GM19025 (cell line): ENCODE data around the gene HNRNPD.
A peak's percentile ranks its signal among the peaks of the same experiment; 100 is the strongest.
"Not testable (repeated sequence)": the region's sequence is repeated elsewhere in the genome, so short reads cannot be mapped to it uniquely, and the experiment has no call there.

Source experiments
- ATAC-seq: cut with Tn5 transposase; IDR thresholded peaks from one replicate; pipeline ENCODE4 v1.9.1; 2021; ENCODE audit warnings: mild to moderate bottlenecking, low read depth, moderate library complexity; ENCODE audit not compliant: unreplicated experiment

HNRNPD gene, protein sequence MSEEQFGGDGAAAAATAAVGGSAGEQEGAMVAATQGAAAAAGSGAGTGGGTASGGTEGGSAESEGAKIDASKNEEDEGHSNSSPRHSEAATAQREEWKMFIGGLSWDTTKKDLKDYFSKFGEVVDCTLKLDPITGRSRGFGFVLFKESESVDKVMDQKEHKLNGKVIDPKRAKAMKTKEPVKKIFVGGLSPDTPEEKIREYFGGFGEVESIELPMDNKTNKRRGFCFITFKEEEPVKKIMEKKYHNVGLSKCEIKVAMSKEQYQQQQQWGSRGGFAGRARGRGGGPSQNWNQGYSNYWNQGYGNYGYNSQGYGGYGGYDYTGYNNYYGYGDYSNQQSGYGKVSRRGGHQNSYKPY

DNA sequence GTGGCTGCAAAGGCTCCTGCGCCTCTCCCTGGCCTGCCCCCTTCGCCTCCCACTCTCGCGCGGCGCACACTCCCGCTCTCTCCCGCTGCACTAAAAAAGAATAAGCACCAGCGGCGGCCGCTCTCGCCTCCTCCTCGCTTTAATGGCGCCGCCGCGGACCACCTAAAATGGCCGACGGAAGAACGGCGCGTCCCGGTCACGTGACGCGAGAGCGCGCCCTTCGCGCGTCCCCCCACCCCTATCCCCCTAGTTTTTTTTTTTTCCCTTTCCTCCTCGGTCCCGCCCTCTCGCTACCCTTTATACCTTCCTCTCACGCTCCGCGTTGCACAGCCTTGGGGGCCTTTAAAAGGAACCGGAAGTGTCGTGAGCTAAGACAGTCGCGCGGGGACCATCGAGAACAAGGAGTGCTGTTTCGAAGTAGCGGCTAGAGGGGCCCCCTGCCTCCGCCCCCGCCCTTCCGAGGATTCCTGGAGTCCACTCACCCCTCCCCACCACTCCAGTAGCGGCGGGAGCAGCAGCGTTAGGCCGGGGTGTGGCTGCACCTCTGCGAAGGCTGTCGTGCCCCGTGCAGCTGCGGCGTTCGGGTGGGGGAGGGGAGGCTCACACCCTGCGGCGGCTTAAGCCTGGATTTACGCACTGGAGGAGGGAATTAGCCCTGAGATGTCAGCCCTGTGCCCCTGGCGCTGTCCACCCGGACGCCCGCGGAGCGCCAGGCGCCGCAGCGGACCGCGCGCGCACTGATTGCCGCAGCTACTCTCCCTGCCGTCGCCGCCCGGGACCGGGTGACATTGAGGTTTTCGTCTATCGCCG lies at the start of gene HNRNPD:
Gene HNRNPD (minus strand): TSS at position 176 of the 810 bp plus-strand sequence. CDS start 313 bp downstream, outside the sequence.
- peak; percentile 91 for ATAC-seq

DNA sequence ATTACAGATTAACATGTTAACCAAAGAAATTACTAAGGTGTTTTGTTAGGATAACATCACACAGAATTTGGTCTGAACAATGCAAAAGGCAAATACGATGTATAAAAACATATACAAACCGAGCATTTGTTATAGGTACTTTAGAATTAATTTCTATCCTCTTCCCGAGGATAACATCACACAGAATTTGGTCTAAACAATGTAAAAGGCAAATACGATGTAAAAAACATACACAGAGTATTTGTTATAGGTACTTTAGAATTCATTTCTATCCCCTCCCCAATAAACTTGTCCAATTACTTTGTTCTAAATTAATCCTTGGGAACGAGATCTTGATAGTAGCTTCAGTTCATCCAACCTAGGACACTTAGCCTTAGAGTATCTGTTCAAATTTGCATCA lies 48.8 kb upstream of the HNRNPD start:
- ATAC-seq = no peak

DNA sequence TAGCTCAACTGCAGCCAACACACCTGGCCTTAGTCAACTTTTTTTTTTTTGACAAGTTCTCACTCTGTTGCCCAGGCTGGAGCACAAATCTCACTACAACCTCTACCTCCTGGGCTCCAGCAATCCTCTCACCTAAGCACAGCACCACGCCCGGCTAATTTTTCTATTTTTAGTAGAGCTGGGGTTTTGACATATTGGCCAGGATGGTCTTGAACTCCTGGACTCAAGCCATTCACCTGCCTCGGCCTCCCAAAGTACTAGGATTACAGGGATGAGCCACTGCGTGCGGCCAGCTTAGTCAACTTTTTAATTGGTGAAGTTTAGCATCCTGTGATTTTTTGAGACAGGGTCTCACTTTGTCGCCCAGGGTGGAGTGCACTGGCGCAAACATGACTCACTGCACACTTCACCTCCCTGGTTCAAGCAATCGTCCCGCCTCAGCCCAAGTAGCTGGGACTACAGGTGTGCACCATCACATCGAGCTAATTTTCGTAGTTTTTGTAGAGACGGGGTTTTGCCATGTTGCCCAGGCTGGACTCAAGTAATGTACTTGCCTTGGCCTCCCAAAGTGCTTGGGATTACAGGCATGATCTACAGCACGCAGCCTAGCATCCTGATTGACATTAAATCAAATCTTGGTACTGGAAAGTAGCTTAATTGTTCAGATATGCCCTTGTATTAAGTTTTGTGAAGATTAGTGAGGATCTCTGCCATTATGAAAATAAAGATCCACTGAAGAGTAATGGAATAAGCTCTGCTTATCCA lies 48.2 kb upstream of the HNRNPD start:
- ATAC-seq = no peak

DNA sequence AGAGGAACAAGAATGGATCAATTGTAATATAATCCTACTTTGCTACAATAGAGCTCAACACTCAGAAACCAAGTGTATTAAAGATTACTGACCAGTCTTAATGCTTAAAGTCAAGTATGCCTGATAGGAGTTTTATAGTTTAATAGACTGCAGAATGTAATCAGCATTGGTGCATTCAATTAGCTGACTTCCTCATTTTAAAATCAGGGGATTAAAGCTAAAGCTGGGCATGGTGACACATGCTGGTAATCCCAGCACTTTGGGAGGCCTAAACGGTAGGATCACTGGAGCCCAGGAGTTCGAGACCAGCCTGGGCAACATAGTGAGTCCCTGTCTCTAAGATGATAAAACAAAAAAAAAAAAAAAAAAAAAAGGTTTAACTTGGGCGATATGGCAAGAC lies 45.7 kb upstream of the HNRNPD start:
- ATAC-seq = no peak

DNA sequence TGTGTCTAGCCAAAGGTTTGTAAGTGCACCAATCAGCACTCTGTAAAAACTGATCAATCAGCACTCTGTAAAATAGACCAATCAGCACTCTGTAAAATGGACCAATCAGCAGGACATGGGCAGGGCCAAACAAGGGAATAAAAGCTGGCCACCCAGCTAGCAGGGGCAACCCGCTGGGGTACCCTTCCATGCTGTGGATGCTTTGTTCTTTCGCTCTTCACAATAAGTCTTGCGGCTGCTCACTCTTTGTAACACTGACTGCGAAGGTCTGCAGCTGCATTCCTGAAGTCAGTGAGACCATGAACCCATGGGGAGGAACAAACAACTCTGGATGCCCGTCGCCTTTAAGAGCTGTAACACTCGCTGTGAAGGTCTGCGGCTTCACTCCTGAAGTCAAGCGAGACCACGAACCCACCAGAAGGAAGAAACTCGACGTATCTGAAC lies 42.2 kb upstream of the HNRNPD start:
- ATAC-seq = no peak

DNA sequence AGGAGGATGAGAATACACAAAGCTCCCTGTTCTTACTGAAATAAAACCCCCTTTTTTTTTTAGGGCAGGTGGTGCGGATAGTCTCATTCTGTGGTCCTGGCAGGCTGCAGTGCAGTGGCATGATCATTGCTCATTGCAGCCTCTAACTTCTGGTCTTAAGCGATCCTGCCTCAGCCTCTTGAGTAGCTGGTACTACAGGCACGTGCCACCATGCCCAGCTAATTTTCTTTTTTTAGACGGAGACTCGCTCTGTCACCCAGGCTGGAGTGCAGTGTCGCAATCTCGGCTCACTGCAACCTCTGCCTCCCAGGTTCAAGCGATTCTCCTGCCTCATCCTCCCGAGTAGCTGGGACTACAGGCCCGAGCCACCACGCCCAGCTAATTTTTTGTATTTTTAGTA lies 41.3 kb upstream of the HNRNPD start:
- ATAC-seq = not testable (repeated sequence)

DNA sequence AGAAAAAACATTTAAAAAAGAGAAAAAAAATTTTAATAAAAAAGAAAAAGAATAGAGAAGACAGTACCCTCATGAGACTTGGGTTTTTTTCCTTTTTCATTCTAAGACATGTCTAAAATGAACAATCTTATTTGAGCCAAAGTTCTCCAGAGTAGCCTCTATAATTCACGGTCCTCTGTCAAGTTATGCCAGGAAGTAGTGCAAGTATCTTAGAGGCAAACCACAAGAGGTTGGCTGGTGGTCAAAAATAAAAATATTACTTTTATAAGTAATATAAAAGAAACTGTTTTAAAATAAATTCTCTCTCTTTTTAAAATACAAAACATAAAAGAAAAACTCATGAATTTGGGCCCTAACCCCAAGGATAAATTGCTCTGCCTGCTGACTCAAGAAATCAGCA lies 29.9 kb upstream of the HNRNPD start:
- ATAC-seq = no peak

DNA sequence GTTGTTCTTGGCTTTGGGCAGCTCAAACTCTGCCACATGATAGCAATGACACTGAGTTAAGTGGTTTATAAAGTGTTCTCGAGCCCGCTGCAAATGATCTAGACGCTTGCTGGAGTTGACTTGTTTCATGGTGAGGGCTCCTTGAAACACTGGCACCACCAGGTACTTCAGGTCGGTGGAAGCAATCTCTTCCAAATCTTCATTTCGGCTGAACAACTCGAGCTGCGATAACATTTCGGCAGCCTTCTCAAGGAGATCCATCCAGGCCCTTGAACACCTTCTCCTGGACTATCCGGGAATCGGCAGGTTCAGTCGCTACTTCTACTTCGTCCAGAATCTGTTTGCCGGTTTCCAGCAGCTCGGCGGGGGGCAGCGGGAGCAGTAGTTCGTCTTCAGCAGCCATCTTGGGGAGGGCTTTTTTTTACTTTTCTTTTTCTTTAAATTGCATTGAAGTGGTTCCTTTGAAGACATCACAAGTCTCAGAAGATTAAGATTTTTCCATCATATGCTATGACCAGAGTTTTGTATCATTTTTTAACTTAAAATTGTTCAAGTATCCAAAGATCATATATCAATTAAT lies 28.5 kb upstream of the HNRNPD start:
- ATAC-seq = no peak

DNA sequence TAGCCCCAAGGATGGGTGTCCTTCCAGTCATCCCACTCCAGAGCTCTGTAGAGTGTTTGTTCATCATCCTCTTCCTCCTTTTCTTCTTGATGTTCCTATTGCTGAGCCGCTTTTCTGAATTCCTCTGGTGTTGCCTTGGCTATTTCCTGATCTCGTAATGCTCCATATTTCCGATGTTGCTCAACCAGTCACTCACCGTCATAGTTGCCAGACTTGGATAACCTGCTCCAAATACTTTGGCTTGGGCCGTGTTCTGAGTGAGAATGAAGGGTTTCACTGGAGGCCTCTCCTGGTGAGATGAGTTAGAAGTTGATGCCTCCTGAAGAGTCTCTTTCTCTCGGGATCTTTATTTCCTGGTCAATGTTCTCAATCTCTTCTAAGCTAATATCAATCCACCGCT lies 27.8 kb upstream of the HNRNPD start:
- ATAC-seq = no peak

DNA sequence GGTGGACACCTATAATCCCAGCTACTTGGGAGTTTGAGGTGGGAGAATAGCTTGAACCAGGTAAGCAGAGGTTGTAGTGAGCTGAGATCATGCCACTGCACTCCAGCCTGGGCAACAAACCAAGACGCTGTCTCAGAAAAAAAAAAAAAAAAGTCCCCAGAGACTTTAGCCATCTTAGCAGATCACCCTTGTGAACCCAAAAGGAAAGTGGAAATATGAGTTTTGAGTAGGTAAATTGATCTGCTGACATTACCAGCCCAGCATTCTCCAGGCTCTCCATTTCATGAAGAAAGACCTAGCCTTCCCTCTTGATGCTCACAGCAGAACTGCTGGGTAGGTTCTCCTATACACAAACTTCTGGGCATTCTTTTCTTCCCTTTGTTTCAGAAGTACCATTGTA lies 24.5 kb upstream of the HNRNPD start:
- no peak for ATAC-seq

DNA sequence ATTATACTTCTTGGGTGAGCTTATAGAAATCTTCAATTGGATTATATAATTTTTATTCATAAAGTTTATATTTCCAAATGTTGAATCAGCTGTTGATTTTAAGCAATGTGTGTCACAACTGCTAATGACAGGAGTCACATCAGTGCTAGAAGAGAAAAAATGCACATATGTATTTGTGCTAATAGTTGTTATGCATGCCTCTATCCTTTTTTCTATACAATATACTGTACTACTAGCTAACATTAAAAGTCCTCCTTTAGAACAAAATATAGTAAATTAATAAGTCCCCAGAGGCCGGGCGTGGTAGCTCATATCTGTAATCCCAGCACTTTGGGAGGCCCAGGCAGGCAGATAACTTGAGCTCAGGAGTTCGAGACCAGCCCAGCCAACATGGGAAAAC lies 23.7 kb upstream of the HNRNPD start:
- no peak for ATAC-seq

DNA sequence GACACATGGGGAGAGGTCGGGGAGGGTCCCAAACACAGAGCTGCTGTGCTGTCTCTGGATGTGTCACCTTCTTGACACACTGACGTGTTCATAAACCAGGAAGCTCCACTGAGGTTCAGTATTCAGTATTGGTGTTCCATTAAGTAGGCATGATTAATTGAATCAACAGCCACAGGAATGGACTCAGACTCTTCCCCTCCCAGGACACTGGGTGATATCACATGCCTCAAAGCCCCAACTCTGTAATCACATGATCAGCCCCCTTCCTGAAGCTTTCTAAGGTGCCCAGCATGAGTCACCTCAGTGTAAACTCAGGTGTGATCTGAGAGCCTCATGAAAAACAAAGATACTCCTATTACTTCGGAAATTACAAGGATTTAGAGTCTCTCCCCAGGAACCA lies 21.1 kb upstream of the HNRNPD start:
- no peak for ATAC-seq

DNA sequence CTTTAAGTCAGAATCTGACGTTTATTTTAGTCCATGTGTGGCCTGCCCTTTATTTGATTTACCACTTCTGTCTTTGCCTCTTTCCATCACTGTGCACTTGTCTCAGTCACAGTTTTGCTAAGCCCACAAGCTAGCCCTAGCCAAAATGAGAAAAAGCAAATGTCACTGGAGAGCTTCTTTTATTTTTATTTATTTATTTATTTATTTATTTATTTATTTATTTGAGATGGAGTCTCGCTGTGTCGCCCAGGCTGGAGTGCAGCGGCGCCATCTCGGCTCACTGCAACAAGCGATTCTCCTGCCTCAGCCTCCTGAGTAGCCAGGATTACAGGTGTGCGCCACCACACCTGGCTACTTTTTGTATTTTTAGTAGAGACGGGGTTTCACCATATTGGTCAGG lies 16.3 kb upstream of the HNRNPD start:
- ATAC-seq = not testable (repeated sequence)

DNA sequence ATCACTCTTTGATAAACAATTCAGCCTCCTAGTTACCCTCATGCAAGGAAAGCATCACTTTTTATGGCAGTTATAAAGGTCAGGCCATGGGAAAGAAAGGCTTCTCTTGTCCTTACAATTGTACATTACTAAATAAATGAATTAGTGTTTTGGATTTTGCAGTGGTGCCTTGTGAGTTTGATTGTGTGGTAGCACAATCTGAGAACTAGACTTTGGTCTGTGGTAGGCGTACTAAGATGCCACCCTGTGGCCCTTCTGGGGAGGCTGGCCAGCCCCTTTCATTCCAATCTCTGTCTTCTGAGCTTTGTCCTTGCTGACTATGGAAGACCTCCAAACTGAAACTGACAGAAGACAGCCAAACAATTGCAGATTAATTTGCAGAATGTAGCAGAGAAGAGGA lies 14.6 kb upstream of the HNRNPD start:
- no peak for ATAC-seq

DNA sequence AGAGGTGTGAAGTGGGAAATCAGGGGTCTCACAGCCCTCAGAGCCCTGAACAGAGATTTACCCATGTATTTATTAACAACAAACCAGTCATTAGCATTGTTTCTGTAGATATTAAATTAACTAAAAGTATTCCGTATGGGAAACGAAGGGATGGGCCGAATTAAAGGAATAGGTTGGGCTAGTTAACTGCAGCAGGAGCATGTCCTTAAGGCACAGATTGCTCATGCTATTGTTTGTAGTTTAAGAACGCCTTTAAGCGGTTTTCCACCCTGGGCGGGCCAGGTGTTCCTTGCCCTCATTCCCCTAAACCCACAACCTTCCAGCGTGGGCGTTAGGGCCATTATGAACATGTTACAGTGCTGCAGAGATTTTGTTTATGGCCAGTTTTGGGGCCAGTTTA lies 12.5 kb upstream of the HNRNPD start:
- ATAC-seq = not testable (repeated sequence)

DNA sequence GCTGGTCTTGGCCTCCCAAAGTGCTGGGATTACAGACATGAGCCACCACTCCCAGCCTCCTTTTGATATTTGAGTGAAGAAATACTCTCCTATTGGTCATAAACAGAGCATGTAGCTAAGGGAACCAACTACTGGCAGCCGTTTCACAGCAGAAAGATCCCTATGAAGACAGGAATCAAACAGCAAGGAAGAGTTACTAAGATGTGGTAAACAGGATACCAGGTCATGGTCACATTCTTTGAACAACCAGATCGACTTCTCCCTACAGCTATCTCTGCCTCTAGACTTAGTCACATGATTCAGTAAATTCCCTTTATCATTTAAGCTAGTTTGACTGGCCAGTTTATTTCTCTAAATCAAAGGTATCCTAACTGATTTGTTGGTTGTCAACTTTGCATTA lies 9.0 kb upstream of the HNRNPD start:
- no peak for ATAC-seq

DNA sequence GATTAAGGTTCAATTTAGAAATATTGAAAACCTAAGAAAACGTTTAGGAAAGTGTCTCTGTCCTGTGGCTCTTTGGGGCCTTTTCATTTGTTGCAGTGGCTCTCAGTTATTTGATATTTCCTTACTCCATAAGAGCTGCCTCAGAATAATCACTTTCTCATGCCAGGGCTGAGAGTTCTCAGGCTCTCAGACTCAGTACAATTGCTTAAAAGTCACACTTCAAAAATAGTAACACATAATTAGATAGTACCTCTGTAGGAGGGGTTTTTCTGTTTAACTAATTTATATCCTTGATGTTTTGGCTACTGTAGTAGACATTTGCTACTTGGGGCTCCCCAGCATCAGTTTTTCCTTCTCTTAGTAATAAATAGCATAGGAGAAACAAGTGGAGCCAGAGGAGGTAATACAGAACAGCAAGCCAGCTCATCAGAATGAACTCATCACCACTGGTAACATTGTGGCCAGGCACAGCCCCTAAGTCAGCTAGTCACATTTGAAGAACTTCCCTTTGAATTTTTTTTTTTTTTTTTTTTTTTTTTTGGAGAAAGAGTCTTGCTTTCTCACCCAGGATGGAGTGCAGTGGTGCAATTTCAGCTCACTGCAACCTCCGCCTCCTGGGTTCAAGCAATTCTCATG lies 8.0 kb upstream of the HNRNPD start:
- ATAC-seq = no peak

DNA sequence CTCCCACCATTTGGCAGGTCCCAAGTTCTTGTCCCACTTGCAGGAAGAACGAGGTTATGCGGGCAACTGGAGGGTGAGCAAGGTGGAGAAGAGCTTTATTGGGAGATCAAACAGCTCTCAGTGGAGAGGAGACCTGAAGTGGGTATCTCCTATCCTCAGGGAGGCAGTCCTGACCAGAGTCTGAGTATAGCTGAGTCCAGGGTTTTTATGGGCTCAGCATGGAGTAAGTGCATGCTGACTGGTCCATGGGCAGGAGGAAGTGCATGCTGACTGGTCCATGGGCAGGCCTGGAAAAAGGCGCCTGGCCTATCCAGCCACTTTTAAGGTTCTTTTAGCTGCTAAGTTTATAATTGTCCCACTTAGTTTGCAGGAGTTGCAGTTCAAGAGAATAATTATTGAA lies 7.4 kb upstream of the HNRNPD start:
- no peak for ATAC-seq

DNA sequence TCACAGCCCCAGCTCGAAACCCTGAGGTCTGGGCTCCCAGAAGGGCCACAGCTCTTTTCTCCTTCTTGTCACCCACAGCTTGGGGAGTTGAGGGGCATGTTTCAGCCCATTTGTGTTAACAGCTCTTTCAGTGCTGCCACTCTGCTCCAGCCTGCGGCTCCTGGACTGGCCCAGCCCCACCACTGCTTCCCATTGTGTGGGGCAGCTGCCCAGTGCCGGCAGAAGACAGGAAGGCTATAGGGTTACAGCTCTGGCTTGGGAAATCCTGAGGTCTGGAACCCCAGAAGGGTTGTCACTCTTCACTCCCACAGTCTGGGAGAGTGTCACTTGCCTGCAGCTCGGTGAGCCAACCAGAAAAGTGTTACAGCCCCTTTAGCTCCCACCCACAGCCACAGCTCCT lies 7.0 kb upstream of the HNRNPD start:
- no peak for ATAC-seq

DNA sequence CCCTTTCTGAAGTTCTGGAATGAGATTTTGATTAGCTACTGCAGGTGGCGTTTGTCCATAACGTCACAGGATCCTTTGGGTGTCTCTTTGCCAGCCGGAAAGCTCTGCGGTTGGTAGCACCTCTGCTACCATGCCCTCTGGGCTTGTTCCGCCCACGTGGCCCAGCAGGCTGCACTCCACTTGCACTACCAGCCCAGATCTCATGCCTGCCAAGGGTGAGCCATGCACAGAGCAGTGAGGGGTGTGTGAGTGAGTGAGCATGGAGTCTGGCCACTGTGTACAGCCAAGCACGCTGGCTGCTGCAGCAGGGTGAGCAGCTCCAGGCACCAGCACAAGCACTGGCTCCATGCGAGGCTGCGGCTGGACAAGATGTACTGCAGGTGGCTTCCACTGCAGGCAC lies 6.6 kb upstream of the HNRNPD start:
- no peak for ATAC-seq
